Measurements from ENCODE around the gene ERCC1.

The ERCC1 gene

DNA sequence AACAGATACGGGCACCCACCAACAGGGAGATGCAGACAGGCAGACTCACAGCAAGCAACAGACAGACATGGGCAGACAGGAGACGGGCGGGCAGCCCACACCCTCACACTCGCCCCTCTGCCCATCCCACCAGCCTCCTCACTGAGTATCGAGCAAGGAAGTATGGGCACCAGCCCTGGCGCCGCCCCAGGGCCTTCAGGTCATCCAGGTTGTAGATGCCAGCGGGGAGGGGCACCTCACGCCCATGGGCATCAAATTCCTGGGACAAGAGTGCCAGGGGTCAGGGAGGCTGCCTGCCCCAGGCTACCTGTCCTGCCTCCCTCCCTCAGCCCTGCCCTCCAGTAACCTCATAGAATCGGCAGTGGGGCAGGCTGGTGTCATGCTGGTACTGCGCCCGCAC, 59.0 kb downstream of the ERCC1 start:
- DNase-seq (ENCODE audit: low spot score), result no peak

DNA sequence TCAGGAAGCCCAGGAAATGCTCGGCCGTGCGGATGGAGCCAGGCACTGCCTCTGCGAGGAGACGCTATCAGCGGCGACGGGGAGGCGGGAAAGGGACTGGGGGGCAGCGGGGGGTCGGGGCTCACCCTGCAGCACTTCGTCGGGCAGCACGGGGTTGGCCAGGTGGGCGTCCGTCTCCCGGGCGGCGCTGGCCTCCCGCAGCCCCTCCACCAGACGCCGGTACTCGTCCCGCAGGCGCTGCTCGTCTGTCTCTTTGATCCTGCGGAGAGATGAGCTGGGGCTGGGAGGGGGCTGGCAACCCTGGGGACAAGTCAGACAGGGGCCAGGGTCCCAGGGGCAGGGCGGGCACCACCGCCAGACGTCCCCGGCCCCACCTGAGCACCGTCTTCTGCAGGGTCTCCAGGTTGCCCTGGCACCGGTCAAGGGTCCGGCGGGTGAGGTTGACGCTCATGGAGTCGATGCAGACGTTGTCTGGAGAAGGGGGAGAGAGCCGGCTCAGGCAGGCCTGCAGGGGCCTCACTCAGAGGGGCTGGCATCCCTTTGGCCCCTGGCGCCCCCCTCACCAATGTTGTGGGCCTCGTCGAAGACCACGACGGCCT, 59.8 kb downstream of the ERCC1 start:
- DNase-seq (ENCODE audit: low spot score), result no peak

DNA sequence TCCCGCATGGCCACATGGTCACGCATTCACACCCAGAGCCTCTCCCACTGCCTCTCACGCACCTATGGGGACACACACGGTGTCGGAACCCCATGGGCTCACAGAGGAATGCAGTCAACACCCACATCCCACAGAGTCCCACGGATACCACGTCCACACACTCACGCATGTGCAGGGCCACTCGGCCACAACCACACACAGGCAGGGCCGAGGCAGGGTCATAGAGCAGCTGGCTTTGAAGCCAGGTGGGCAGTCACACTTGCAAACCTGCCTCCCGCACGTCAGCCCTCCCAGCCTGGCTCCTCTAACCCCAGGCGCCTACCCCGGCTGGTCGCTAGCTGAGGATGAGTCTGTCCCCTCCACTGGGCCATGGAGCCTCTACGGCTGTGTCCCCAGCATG, 61.4 kb downstream of the ERCC1 start:
- no peak for DNase-seq (ENCODE audit: low spot score)

DNA sequence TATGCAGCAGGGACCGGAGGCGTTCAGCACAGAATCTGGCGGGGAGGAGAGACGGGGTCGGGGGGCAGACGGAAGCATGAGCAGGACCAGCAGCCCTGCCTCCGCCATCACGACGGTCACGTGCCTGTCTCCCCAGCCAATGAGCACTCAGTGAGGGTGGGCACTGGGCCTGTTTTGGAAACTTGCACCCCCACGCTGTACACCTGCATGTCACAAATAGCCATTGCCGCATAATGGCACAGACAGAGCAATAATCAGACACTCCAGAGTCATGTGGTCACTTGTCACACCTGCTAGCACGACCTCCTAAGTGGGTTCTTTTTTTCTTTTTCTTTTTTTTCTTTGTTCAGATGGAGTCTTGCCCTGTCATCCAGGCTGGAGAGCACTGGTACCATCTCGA, 62.1 kb downstream of the ERCC1 start:
- no peak for DNase-seq (ENCODE audit: low spot score)

DNA sequence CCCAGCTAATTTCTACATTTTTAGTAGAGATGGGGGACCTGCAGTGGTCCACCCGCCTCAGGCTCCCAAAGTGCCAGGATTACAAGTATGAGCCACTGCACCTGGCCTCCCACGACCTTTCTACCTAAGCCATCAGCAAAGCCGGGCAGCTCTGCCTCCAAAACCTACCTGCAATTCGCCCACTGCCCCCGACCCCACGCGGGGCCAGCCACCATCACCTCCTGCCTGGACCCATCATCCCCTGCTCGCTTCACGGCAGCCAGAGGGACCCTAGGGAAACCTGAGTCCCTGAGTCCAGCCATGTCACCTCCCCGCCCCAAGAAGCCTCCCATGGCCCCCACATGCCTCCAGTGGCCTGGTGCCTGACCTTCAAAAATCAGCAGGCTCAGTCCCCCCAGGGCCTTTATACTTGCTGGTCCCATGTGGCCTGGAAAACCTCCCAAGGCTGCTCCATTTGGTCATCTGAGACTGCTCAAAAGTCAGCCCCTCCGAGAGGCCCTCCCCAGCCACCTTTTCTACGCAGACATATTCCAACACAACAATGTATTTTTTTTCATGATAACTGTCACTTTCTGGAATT, 65.4 kb downstream of the ERCC1 start:
- no peak for DNase-seq (ENCODE audit: low spot score)

DNA sequence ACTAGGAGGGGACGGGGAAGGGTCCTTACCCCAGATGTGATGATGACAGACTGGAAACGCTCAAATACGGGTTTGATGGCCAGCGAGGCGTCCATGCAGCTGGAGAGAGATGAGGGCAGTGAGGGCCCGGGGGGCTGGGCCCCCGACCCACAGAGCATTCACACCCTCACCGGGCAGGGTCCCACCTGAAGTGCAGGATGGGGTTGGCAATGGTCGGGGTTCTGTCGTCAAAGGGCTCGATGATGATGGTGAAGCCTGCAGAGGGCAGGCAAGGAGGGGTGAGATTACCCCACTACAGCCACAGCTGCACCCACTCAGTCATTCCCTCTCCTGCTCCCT, 66.3 kb downstream of the ERCC1 start:
- no peak for DNase-seq (ENCODE audit: low spot score)

All from globus pallidus (tissue), 1 donor.